ENCODE measurements around the gene FAM117B. TPM values are rescaled to one million over a fixed set of nuclear protein-coding genes. Genes with fewer than 3 reads are reported as not detected.

Gene FAM117B
- total and polyA plus RNA-seq, 2 of the 8 experiments (the other 6 are each of a cell fraction or from before 2014, with no cell fraction given) = 3.9 to 22.6 TPM

DNA sequence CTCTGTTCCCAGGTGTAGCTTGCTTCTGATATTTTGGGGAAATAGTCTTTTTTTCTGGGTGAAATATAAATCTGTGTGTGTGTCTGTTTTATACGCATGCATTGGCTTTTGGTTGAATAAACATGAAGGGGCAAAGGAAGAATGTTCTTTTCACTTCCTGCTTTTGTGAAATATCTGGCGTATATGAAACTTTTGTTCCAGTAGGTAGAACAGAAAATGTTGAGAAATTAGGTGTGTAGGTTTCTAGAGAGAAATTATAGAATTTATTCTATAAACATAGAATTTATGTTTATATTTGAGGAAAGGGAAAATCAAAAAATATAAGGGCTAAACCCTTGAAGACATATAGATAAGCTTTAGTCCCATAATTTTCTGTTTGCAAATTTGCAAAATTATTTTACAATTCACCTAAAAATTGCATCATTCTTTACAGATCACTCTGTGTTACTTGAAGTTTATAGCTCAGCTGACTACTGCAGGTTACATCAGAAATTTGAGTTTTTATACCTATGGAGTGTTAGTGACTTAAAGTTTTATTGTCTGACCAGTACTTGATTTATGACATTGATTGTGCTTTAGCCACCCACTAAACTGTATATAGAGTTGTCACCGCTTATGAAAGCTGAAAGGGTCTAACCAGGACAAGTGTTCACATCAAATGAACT, 116.1 kb downstream of the FAM117B start:
- FAIRE-seq = no peak

More for the DNA sequence above, 116.1 kb downstream of the FAM117B start:
- Histone ChIP-seq H2BK20ac (ENCODE audit: low read length) (no peak overlapping the region), H2AFZ (ENCODE audit: low read length) (no peak overlapping the region), H3K56ac (replicated peaks; ENCODE audit: insufficient read length, low read depth, low read length) (no peak overlapping the region), H3K27ac (ENCODE audit: low read depth, low read length) (no peak overlapping the region), H3K4ac (replicated peaks; ENCODE audit: insufficient read length, low read depth, low read length) (no peak overlapping the region), H3K23ac (ENCODE audit: insufficient read length) (no peak overlapping the region), H3K79me1 (ENCODE audit: low read depth, low read length) (no peaks in the 10 kb centered on the region), H3K9me3 (ENCODE audit: insufficient read depth in 2 of 2, low read depth in 1 of 2, low read length in 1 of 2) (no peaks in the 10 kb centered on the region), H3K14ac (ENCODE audit: insufficient read length) (no peak overlapping the region), H3K4me3 (ENCODE audit: extremely low read depth in 1 of 4, insufficient read depth in 2 of 4, low read depth in 3 of 4, low read length in 4 of 4) (no peak overlapping the region), H3K18ac (ENCODE audit: extremely low read depth, low read length) (no peak overlapping the region), H3K36me3 (ENCODE audit: control insufficient read depth in 2 of 4, insufficient read depth in 4 of 4, low read length in 3 of 4) (no peaks in the 10 kb centered on the region), H2BK5ac (ENCODE audit: low read depth, low read length) (no peak overlapping the region), H2BK15ac (ENCODE audit: low read length) (no peak overlapping the region), H3K4me1 (replicated peaks in 1 of 4; ENCODE audit: control insufficient read depth in 3 of 4, insufficient read depth in 4 of 4, low read length in 3 of 4) (no peaks in the 10 kb centered on the region), H3K27me3 (replicated peaks in 1 of 4; ENCODE audit: control insufficient read depth in 3 of 4, extremely low read depth in 1 of 4, insufficient read depth in 3 of 4, low read length in 3 of 4) (no peaks in the 10 kb centered on the region), H3K9ac (replicated peaks in 1 of 4; ENCODE audit: extremely low read depth in 1 of 4, low read depth in 3 of 4, low read length in 3 of 4) (no peak overlapping the region), H4K91ac (replicated peaks; ENCODE audit: insufficient read length, low read length) (no peak overlapping the region), H3K79me2 (ENCODE audit: control insufficient read depth in 1 of 2, insufficient read depth in 2 of 2, low read length in 2 of 2) (no peaks in the 10 kb centered on the region), H4K5ac (ENCODE audit: insufficient read length, low read depth, low read length) (no peak overlapping the region), H2BK120ac (replicated peaks; ENCODE audit: low read depth, low read length) (no peak overlapping the region), H3K4me2 (ENCODE audit: insufficient read depth in 1 of 2, low read depth in 2 of 2, low read length in 2 of 2) (no peak overlapping the region), H4K8ac (ENCODE audit: extremely low read depth, insufficient read depth, low read length) (no peak overlapping the region), H2AK5ac (ENCODE audit: low read depth, low read length) (no peak overlapping the region), H2BK12ac (ENCODE audit: low read depth, low read length) (no peak overlapping the region), H4K20me1 (replicated peaks in 1 of 2; ENCODE audit: control insufficient read depth in 1 of 2, insufficient read depth in 2 of 2, low read length in 2 of 2) (peaks cover 0 to 4% of the 10 kb centered on the region in 2 experiments), H3K23me2 (ENCODE audit: low read depth, low read length) (no peaks in the 10 kb centered on the region)
- WGBS, 2 experiments (ENCODE audit: extremely low coverage in 1 of 2, insufficient coverage in 1 of 2, insufficient read length in 1 of 2, insufficient replicate concordance in 2 of 2, low coverage in 1 of 2, low lambda C conversion rate in 2 of 2, missing lambda C conversion rate in 1 of 2) = 94% methylated on average over 3 of the region's 3 CpGs; no CpG with 5 or more reads in 1 of the 2 experiments
- no peak for DNase-seq (ENCODE audit: low read depth in 1 of 2, low spot score in 2 of 2)
- ChIA-PET POLR2A (ENCODE audit: partially characterized antibody) (no interaction called here), CTCF (ENCODE audit: partially characterized antibody) (interaction anchor here (1.6 kb wide), 1 partner anchor 162 kb away, joined by 6 read pairs; no protein-coding TSS in a partner anchor)
- TF ChIP-seq RBBP5 (IDR thresholded peaks at IDR 0.05; ENCODE audit: borderline replicate concordance, low read depth, low read length) = no peak
- TF ChIP-seq, protein P1, sequence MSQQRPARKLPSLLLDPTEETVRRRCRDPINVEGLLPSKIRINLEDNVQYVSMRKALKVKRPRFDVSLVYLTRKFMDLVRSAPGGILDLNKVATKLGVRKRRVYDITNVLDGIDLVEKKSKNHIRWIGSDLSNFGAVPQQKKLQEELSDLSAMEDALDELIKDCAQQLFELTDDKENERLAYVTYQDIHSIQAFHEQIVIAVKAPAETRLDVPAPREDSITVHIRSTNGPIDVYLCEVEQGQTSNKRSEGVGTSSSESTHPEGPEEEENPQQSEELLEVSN (IDR thresholded peaks at IDR 0.05) = no peak
- no peak for TF ChIP-seq NRF1 (IDR thresholded peaks at IDR 0.05; ENCODE audit: low read depth, low read length)
- TF ChIP-seq RFX5 (IDR thresholded peaks at IDR 0.05; ENCODE audit: borderline replicate concordance, low read depth, low read length) = no peak
- TF ChIP-seq SAP30 (IDR thresholded peaks at IDR 0.05; ENCODE audit: insufficient read depth, insufficient replicate concordance, low read length) = no peak
- TF ChIP-seq TAF1 (IDR thresholded peaks at IDR 0.05; ENCODE audit: low read depth, low read length) = no peak

All from H1 (cell line).